ENCODE data around the gene AIFM3. TPM values are rescaled to one million over a fixed set of nuclear protein-coding genes. Genes with fewer than 3 reads are reported as not detected.
A peak's percentile ranks its signal among the peaks of the same experiment; 100 is the strongest.

The AIFM3 gene
- total and polyA plus RNA-seq, 2 of the 4 experiments (the other 2 are of a cell fraction) = 0.09 to 0.18 TPM

DNA sequence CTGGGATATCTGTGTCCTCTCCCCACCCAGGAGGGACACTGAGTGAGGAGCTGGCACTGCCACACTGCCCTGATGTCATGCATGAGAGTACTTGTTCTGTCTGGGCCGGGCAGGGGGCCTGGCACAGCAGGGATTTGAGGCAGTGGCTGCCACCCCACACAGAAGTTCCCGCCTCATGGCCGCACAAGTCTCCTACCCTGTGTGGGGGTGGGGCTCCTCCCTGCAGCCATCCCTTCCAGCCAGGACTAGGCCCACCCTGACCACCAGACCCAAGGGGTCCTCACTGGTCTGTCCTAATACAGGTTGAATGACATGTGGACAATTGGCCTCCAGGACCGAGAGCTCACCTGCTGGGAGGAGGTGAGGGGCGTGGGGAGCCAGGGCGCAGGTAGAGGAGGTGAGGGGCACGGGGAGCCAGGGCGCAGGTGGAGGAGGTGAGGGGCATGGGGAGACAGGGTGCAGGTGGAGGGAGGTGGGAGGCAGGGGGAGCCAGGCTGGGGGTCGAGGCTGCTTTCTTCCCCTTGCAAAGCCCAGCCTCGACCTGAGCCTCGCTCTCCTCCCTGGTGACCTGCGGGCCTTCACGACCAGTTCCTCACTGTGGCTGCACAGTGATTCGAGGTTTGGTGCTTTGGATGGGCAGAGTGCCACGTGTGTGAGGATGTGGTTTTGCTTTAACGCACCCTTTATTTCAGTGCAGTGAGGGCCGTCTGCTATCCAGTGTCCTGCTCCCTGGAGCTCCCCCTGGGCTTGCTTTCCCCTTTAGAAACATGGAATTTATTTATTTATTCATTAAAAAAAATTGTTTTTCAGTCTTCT, 22.5 kb downstream of the AIFM3 start:
- Histone ChIP-seq H4K20me1 (ENCODE audit: insufficient read depth, low read length) (no peaks in the 10 kb centered on the region), H2AK5ac (ENCODE audit: low read depth, low read length) (no peak overlapping the region), H2BK20ac (ENCODE audit: low read depth, low read length) (no peak overlapping the region), H3K9ac (ENCODE audit: low read depth, low read length) (no peak overlapping the region), H3K79me1 (ENCODE audit: low read depth in 1 of 2, low read length in 2 of 2) (peaks cover 0 to 16% of the 10 kb centered on the region in 2 experiments; a peak in 3 of 4 replicates), H3K23ac (ENCODE audit: low read depth, low read length) (no peak overlapping the region), H3K4me1 (ENCODE audit: control insufficient read depth, insufficient read depth, low read length) (no peaks in the 10 kb centered on the region), H3K27ac (ENCODE audit: insufficient read depth, low read length) (no peak overlapping the region; the same call in 1 of the 2 replicates), H2BK120ac (ENCODE audit: low read depth, low read length) (no peak overlapping the region), H2AFZ (replicated peaks; ENCODE audit: low read length, poor library complexity) (no peak overlapping the region), H4K91ac (ENCODE audit: insufficient read depth, low read depth, low read length) (no peak overlapping the region), H2BK15ac (ENCODE audit: low read depth, low read length) (no peak overlapping the region), H3K18ac (ENCODE audit: low read depth, low read length) (no peak overlapping the region), H3K27me3 (ENCODE audit: control insufficient read depth, insufficient read depth, low read length) (no peaks in the 10 kb centered on the region), H2AK9ac (replicated peaks; ENCODE audit: low read depth, low read length, poor library complexity) (no peak overlapping the region), H3K9me3 (ENCODE audit: control insufficient read depth, insufficient read depth, low read length) (no peaks in the 10 kb centered on the region), H4K8ac (ENCODE audit: low read depth in 2 of 2, low read length in 2 of 2) (no peak overlapping the region), H3K36me3 (ENCODE audit: control insufficient read depth, insufficient read depth, low read length) (peaks cover 59% of the 10 kb centered on the region), H3K14ac (replicated peaks; ENCODE audit: low read depth, low read length) (no peak overlapping the region), H3K4me2 (ENCODE audit: low read depth, low read length) (no peak overlapping the region), H3K9me1 (ENCODE audit: insufficient read depth, low read length) (no peaks in the 10 kb centered on the region), H3K4me3 (ENCODE audit: insufficient read depth, low read depth, low read length) (no peak overlapping the region), H2BK5ac (ENCODE audit: low read depth, low read length, poor library complexity, severe bottlenecking) (no peak overlapping the region), H3K56ac (ENCODE audit: extremely low read depth, insufficient read depth, low read length) (no peak overlapping the region), H3K4ac (ENCODE audit: low read depth, low read length) (no peak overlapping the region), H4K5ac (ENCODE audit: low read depth, low read length) (no peak overlapping the region)
- intact Hi-C loops (cut with micrococcal nuclease) (no loop called here), dilution Hi-C loops (cut with HindIII; ENCODE audit: low sequenced_read_pairs, unreplicated experiment) (no loop called here), in situ Hi-C loops (cut with MboI; ENCODE audit: low sequenced_read_pairs) (no loop called here)
- BruUV-seq (replicated peaks) = no TSS peak
- DNase-seq (peak; percentile 33), ATAC-seq (ENCODE audit: low read depth) (no peak)
- POLR2A ChIA-PET (ENCODE audit: unreplicated experiment) = no interaction called here
- no CpG with 5 or more reads among the region's 17 CpGs for whole genome bisulfite sequencing, 2 experiments (ENCODE audit: extremely low coverage in 2 of 2, insufficient read length in 1 of 2)
- CTCF ChIA-PET = no interaction called here
- TF ChIP-seq FOS (IDR thresholded peaks at IDR 0.05; ENCODE audit: low read depth, low read length) (no peak), POLR2A (IDR thresholded peaks at IDR 0.05; ENCODE audit: low read depth, low read length) (no peak), NFE2L2 (IDR thresholded peaks at IDR 0.05; ENCODE audit: low read depth, low read length) (no peak), RAD21 (IDR thresholded peaks at IDR 0.05; ENCODE audit: low read length) (no peak), MAZ (IDR thresholded peaks at IDR 0.05; ENCODE audit: borderline replicate concordance, low read depth, low read length) (no peak), RCOR1 (IDR thresholded peaks at IDR 0.05; ENCODE audit: insufficient replicate concordance, low read length) (no peak), CEBPB (IDR thresholded peaks at IDR 0.05; ENCODE audit: low read depth, low read length) (no peak), MXI1 (IDR thresholded peaks at IDR 0.05; ENCODE audit: borderline replicate concordance, low read depth, low read length) (no peak), SMC3 (IDR thresholded peaks at IDR 0.05; ENCODE audit: low read depth, low read length) (no peak), CHD1 (IDR thresholded peaks at IDR 0.05; ENCODE audit: low read depth, low read length) (no peak), BHLHE40 (IDR thresholded peaks at IDR 0.05; ENCODE audit: low read depth, low read length) (no peak), RFX5 (IDR thresholded peaks at IDR 0.05; ENCODE audit: low read depth, low read length) (no peak), MAFK (IDR thresholded peaks at IDR 0.05; ENCODE audit: low read depth, low read length) (no peak)
- TF ChIP-seq, protein P1, sequence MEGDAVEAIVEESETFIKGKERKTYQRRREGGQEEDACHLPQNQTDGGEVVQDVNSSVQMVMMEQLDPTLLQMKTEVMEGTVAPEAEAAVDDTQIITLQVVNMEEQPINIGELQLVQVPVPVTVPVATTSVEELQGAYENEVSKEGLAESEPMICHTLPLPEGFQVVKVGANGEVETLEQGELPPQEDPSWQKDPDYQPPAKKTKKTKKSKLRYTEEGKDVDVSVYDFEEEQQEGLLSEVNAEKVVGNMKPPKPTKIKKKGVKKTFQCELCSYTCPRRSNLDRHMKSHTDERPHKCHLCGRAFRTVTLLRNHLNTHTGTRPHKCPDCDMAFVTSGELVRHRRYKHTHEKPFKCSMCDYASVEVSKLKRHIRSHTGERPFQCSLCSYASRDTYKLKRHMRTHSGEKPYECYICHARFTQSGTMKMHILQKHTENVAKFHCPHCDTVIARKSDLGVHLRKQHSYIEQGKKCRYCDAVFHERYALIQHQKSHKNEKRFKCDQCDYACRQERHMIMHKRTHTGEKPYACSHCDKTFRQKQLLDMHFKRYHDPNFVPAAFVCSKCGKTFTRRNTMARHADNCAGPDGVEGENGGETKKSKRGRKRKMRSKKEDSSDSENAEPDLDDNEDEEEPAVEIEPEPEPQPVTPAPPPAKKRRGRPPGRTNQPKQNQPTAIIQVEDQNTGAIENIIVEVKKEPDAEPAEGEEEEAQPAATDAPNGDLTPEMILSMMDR (conservative IDR thresholded peaks at IDR 0.05; ENCODE audit: low read depth, low read length) = no peak
- TF ChIP-seq, protein P2, sequence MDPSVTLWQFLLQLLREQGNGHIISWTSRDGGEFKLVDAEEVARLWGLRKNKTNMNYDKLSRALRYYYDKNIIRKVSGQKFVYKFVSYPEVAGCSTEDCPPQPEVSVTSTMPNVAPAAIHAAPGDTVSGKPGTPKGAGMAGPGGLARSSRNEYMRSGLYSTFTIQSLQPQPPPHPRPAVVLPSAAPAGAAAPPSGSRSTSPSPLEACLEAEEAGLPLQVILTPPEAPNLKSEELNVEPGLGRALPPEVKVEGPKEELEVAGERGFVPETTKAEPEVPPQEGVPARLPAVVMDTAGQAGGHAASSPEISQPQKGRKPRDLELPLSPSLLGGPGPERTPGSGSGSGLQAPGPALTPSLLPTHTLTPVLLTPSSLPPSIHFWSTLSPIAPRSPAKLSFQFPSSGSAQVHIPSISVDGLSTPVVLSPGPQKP (IDR thresholded peaks at IDR 0.05; ENCODE audit: borderline replicate concordance, low read depth, low read length) = no peak
- TF ChIP-seq, protein P3, sequence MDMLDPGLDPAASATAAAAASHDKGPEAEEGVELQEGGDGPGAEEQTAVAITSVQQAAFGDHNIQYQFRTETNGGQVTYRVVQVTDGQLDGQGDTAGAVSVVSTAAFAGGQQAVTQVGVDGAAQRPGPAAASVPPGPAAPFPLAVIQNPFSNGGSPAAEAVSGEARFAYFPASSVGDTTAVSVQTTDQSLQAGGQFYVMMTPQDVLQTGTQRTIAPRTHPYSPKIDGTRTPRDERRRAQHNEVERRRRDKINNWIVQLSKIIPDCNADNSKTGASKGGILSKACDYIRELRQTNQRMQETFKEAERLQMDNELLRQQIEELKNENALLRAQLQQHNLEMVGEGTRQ (IDR thresholded peaks at IDR 0.05; ENCODE audit: low read depth, low read length) = no peak

Data from IMR-90 (cell line).